Erythroblast (primary cell): ENCODE data around the gene DCAF8L2.
"Not testable (repeated sequence)": the region's sequence is repeated elsewhere in the genome, so short reads cannot be mapped to it uniquely, and the experiment has no call there.

Source experiments
- DNase-seq, 2 experiments: peaks; one replicate each; lab custom pipeline; 2025; lab: John Stamatoyannopoulos, UW
- GATA1 ChIP-seq: IDR thresholded peaks from 2 replicates; pipeline ENCODE4 v1.6.1; 2011; ENCODE audit warnings: low read depth, mild to moderate bottlenecking, control low read depth, low read length, moderate library complexity
- POLR2A ChIP-seq: IDR thresholded peaks from 2 replicates; pipeline ENCODE4 v1.6.1; 2011; ENCODE audit warnings: mild to moderate bottlenecking, low read length

Gene DCAF8L2

DNA sequence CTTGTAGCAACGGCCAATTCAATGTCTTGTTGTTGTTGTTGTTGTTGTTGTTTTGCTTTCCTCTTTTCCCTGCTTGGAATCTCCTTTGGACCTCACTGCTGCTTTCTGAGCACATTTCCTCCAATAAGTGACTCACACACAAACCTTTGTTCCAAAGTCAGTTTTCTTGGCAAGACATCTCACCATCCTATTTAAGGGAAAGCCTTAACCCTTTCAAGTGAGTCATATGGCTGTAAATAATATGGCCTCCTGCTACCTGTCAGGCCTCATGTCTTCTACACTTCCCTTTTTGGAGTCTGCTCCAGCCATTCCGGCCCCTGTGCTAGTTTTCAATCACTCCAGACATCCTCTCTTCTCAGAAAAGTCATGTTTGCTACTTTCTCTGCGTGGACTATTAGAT lies 138.1 kb downstream of the DCAF8L2 start:
- DNase-seq: no peak
- TF ChIP-seq GATA1: no peak
- TF ChIP-seq POLR2A: no peak

DNA sequence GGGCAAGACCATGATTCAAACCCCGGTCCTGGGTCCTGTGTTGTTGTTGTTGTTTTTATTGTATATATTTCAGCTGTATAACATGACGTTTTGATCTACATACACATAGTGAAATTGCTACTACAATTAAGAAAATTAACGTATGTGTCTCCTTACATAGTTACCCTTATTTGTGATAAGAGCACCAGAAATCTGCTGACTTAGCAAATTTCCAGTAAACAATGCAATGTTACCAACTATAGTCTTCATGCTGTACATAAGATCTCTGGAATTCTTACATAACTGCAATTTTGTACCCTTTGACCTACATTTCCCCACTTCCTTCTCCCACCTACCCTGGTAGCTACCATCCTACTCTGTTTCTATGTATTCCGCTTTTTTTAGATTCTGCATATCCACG lies 141.8 kb downstream of the DCAF8L2 start:
- DNase-seq: no peak
- TF ChIP-seq POLR2A (no peak), GATA1 (no peak)

DNA sequence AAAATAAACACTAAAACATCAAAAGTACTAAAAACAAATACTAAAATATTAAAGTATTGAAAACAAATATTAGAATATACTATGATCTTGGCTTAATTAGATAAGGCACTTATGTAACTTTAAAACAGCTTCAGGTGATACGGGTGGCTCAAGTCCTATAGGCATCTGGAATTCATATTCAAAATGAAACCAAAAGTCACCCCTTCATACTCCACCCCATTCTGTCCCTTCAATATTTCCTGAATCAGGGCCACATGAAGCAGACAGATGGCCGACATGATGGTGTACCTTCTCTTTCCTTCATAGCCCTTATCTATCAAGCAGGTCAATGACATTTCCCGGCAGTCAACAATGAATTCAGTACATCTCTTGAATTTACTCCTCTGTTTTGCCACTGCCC lies 145.8 kb downstream of the DCAF8L2 start:
- no peak for TF ChIP-seq GATA1
- TF ChIP-seq POLR2A: no peak
- DNase-seq: no peak

DNA sequence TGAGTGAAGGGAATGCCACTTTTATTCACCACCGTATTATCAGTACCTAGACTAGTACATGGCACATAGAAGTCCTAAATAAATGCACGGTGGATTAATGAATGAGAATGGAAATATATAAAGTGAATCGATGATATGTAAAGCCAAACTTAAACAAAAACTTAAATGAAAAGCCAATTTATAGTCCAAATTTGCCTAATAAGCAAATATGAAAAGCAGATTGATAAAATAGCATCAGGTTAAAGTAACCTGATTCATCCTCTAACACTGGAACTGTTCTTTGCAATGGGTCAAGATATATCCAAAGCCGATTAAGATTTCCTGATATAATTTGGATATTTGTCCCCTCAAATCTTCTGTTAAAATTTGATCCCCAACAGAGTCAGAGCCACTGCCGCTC lies 150.8 kb downstream of the DCAF8L2 start:
- no peak for DNase-seq
- TF ChIP-seq POLR2A (no peak), GATA1 (no peak)

DNA sequence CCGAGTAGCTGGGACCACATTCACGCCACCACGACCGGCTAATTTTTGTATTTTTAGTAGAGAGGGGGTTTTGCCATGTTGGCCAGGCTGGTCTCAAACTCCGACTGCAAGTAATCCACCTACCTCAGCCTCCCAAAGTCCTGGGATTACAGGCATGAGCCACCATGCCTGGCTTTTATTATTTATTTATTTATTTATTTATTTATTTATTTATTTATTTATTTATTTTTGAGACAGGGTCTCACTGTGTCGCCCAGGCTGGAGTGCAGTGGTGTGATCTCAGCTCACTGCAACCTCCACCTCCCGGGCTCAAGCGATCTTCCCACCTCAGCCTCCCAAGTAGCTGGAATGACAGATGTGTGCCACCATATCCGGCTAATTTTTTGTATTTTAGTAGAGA lies 153.4 kb downstream of the DCAF8L2 start:
- not testable (repeated sequence) for DNase-seq

DNA sequence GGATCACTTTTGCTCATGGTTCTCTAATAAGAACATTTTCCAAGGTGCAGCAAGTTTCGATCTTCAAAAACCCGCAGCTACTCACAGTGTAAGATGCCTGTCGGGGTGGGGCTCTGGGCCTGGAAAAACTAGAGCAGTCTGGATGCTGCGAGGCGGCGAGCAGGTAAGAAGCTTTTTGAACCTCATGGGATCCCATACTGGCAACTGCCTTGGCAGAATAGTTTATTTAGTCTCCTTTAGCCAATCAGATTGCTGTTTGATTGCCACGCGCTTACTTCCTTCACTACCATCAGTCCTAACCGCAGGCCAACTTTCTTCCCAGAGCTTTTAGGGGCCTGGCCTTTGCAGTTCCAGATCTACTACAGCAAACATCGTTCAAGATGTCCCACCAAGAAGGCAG lies 156.4 kb downstream of the DCAF8L2 start:
- TF ChIP-seq POLR2A: no peak
- TF ChIP-seq GATA1: no peak
- DNase-seq: no peak

DNA sequence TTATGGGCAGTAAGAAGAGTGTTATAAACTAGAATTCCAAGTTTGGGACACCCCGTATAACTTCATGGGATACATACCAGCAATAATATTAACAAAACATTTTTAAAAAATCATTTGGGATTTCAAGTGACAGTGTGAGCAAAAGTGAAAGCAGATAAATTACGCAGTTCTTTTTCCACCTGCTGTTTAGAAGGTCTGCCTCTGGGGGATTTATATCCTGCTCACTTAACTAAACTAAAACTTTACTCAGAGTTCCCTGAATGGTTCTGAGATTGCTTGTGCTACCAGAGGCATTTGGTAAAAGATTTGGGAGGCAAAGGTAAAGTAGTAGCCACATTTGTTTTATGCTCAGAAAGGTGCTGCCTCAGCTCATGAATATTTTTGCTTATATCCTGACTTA lies 160.2 kb downstream of the DCAF8L2 start:
- DNase-seq: not testable (repeated sequence)

DNA sequence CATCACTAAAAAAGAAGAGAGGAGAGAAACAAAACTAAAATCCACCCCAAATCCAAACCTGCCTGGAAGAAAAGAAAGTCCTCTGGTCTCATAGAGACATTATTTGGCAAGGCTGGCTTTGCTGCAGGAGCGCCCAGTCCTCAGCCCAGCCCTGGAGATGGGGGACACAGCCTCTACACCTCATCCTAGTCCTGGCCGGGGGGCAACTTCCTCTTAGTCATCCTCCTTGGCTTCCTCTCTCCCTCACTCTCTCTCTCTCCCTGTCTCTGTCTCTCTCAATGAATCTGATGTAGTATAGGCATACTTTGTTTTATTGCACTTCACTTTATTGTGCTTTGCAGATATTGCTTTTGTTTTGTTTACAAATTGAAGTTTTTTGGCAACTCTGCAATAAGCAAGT lies 161.8 kb downstream of the DCAF8L2 start:
- DNase-seq: no peak
- TF ChIP-seq GATA1 (no peak), POLR2A (no peak)

DNA sequence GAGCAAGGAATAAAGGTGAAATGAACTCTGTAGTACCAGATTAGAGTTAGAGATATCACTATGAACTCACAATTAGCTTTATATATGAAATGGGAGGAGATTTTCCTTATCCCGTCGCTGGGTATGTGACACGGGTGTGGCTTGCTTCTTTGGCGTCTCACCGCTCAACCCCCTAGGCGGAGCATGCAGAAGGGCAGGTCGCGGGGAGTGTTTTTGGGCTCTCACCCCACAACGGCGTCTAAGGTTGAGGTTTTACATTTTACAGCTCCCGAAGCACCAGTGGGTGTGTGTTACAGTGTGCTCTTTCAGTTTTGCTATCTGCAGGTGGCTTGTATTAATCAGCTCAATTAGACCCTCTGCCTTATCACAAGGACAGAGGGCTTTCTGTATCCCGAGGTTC lies 175.6 kb downstream of the DCAF8L2 start:
- no peak for TF ChIP-seq GATA1
- no peak for DNase-seq

DNA sequence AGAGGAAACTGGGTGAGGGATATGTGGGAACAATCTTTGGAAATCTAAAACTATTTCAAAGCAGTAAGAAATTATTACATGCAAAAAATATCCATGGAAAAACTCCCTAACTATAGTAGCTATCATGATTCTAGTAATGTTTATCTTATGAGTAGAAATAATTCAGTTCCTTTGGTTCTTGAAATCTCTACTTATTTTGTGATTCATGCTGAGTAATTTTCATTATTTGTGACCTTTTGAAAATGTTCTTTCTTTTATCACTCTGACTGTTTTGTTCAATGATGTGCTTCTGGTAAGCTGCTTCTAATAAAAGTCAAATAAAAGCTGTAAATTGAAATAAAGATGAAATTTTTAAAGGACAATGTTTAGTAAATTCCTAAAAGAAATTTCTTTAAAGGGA lies 177.2 kb downstream of the DCAF8L2 start:
- no peak for DNase-seq
- no peak for TF ChIP-seq GATA1
- TF ChIP-seq POLR2A: no peak

DNA sequence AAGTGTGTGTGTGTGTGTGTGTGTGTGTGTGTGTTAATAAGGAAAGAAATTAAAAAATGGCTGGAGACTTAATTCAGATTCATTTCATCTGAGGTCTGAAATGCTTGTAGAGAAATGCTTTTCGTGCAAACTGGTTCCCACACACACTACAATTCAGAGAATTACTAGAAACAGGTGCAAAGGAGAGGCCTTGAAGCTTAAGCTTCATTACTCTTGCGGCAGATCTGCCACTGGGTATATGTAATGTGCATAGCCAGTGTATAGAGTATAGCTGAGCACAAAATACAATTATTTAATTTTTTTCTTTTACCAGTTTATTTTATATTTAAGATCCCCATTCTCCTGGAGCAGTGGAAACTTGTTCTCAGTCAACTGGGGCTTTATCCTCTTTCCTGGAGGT lies 185.8 kb downstream of the DCAF8L2 start:
- DNase-seq: no peak
- TF ChIP-seq POLR2A (no peak), GATA1 (no peak)

DNA sequence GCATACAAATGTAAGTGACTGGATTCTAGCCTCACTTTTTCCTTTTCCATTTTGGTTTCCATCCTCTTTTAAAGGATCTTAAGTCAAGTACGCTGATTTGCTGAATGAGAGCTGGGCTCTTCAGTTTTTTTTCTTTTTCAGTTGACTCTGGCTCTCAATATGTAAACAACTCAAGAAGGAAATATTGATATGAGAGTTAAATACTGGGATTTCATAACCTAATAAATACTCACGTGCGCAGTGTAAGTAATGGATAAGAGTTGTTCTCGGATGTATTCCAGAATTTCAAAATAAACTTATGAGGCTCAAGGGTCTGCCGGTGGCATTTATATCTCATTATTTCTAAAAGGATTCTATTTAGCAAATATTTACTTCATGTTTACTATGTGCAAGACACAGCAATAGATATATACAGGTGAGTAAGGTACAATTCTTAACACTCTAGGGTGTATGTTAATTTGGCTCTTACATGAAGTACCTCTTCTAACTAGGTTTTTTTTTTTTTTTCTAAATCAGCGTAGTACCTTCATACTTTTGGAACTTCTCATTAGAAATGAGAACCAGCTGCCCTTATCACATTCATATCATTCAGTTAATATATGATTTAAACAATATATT lies 206.6 kb downstream of the DCAF8L2 start:
- no peak for DNase-seq
- TF ChIP-seq GATA1 (no peak), POLR2A (no peak)

DNA sequence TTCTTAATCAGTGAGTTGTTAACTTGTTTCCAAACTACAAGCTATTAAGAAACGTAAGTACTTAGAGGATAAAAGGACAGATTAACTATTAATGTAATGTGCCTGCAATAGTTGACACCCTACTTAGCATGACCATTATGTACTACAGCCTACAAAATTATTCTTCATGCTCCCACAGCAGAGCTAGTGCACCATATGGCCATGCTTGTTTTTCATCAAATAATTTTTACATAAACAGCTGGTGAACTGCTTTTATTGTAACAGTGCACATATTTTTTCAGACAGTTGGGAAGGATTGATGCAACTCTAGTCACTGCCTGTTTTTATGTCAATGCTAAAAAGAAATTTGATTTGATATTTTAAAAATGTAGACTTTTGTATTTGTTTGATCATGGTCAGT lies 207.4 kb downstream of the DCAF8L2 start:
- no peak for TF ChIP-seq GATA1
- no peak for DNase-seq
